MM.1S (cell line): Measurements from ENCODE around the gene PRKG1.

ENCODE experiments used
- DNase-seq: peaks from one replicate; pipeline ENCODE4 v3.0.0-alpha.2; 2015
- H2AFZ ChIP-seq: fragments of 300-600 bp; sonication (generic); 2 replicates; pipeline ENCODE4 v1.6.0; 2016; ENCODE audit warnings: antibody characterized with exemption, low read length
- H3F3A ChIP-seq: fragments of 300-600 bp; sonication (generic); 2 replicates; pipeline ENCODE4 v1.6.1; 2016; ENCODE audit warnings: mild to moderate bottlenecking, antibody characterized with exemption, low read length, moderate library complexity, mixed read lengths; ENCODE audit not compliant: insufficient read depth
- H3K27ac ChIP-seq: fragments of 300-600 bp; sonication (generic); 2 replicates; pipeline ENCODE4 v1.5.1; 2016; ENCODE audit warnings: mild to moderate bottlenecking, low read length
- H3K27me3 ChIP-seq: fragments of 300-600 bp; sonication (generic); replicated peaks from 2 replicates; pipeline ENCODE4 v1.6.0; 2016; ENCODE audit warnings: low read length; ENCODE audit not compliant: insufficient read depth
- H3K36me3 ChIP-seq: fragments of 300-600 bp; sonication (generic); replicated peaks from 2 replicates; pipeline ENCODE4 v1.6.1; 2016; ENCODE audit warnings: mild to moderate bottlenecking, low read length, mixed read lengths; ENCODE audit not compliant: insufficient read depth
- H3K4me1 ChIP-seq: fragments of 300-600 bp; sonication (generic); 2 replicates; pipeline ENCODE4 v1.6.1; 2016; ENCODE audit warnings: low read length, mixed read lengths
- H3K4me2 ChIP-seq: fragments of 300-600 bp; sonication (generic); 2 replicates; pipeline ENCODE4 v1.6.0; 2016; ENCODE audit warnings: low read depth, low read length
- H3K4me3 ChIP-seq: fragments of 300-600 bp; sonication (generic); 2 replicates; pipeline ENCODE4 v1.5.1; 2016; ENCODE audit warnings: low read length, mixed read lengths
- H3K79me2 ChIP-seq: fragments of 300-600 bp; sonication (generic); 2 replicates; pipeline ENCODE4 v1.6.1; 2016; ENCODE audit warnings: mixed run types, low read length, mixed read lengths
- H3K9ac ChIP-seq: fragments of 300-600 bp; sonication (generic); 2 replicates; pipeline ENCODE4 v1.6.1; 2016; ENCODE audit warnings: low read length, mixed read lengths
- H3K9me2 ChIP-seq: fragments of 300-600 bp; sonication (generic); replicated peaks from 2 replicates; pipeline ENCODE4 v1.6.1; 2016; ENCODE audit warnings: mild to moderate bottlenecking, low read length, mixed read lengths; ENCODE audit not compliant: insufficient read depth
- H3K9me3 ChIP-seq: fragments of 300-600 bp; sonication (generic); replicated peaks from 2 replicates; pipeline ENCODE4 v1.6.1; 2016; ENCODE audit warnings: mild to moderate bottlenecking, low read length, mixed read lengths; ENCODE audit not compliant: insufficient read depth
- H4K20me1 ChIP-seq: fragments of 300-600 bp; sonication (generic); 2 replicates; pipeline ENCODE4 v1.6.1; 2016; ENCODE audit warnings: mild to moderate bottlenecking, low read length, moderate library complexity, mixed read lengths; ENCODE audit not compliant: insufficient read depth
- CTCF ChIP-seq: fragments of 300-600 bp; sonication (generic); IDR thresholded peaks from 2 replicates; pipeline ENCODE4 v1.5.1; 2016; ENCODE audit warnings: antibody characterized with exemption, low read length, mixed read lengths
- EZH2 ChIP-seq: fragments of 300-600 bp; sonication (generic); optimal IDR thresholded peaks from 2 replicates; pipeline ENCODE3; 2017; ENCODE audit warnings: low read depth, mild to moderate bottlenecking, antibody characterized with exemption, low read length, mixed read lengths
- EZH2phosphoT487 ChIP-seq: fragments of 300-600 bp; sonication (generic); IDR thresholded peaks from 2 replicates; pipeline ENCODE4 v1.6.1; 2018; ENCODE audit warnings: antibody characterized with exemption, low read length

PRKG1 gene

GRCh38 chr10:51196508-51197175, 122.4 kb downstream of the PRKG1 start:
- no peak overlapping the region for H3K4me2 ChIP-seq
- H3K79me2 ChIP-seq, result no peaks in the 10 kb centered on the region
- no peaks in the 10 kb centered on the region for H4K20me1 ChIP-seq
- 0 out of 2 replicates have a peak, but pooled peaks cover 3% of the 10 kb centered on the region for H3K27me3 ChIP-seq
- no peak for DNase-seq
- H3K36me3 ChIP-seq, result no peaks in the 10 kb centered on the region
- H3K9me3 ChIP-seq, result no peaks in the 10 kb centered on the region
- H3F3A ChIP-seq, result no peaks in the 10 kb centered on the region
- H3K27ac ChIP-seq, result no peak overlapping the region
- H2AFZ ChIP-seq, result no peak overlapping the region
- no peaks in the 10 kb centered on the region for H3K4me1 ChIP-seq
- no peak overlapping the region for H3K4me3 ChIP-seq
- no peak overlapping the region for H3K9ac ChIP-seq
- no peak for TF ChIP-seq CTCF
- no peak for TF ChIP-seq EZH2phosphoT487
- TF ChIP-seq EZH2, result no peak
- H3K9me2 ChIP-seq, result no peaks in the 10 kb centered on the region

GRCh38 chr10:51198170-51198569, 123.9 kb downstream of the PRKG1 start:
- Histone ChIP-seq H3K9ac (no peak overlapping the region), H2AFZ (no peak overlapping the region), H3K4me3 (no peak overlapping the region), H3F3A (no peaks in the 10 kb centered on the region), H3K4me2 (no peak overlapping the region), H3K9me3 (no peaks in the 10 kb centered on the region), H3K9me2 (no peaks in the 10 kb centered on the region), H3K79me2 (no peaks in the 10 kb centered on the region), H3K4me1 (no peaks in the 10 kb centered on the region), H3K27me3 (0 out of 2 replicates have a peak, but pooled peaks cover 3% of the 10 kb centered on the region), H3K36me3 (no peaks in the 10 kb centered on the region), H4K20me1 (no peaks in the 10 kb centered on the region), H3K27ac (no peak overlapping the region)
- no peak for TF ChIP-seq EZH2phosphoT487
- TF ChIP-seq EZH2, result no peak
- TF ChIP-seq CTCF, result no peak
- no peak for DNase-seq

GRCh38 chr10:51201947-51202346, 127.7 kb downstream of the PRKG1 start:
- H3K4me2 ChIP-seq, result no peak overlapping the region
- no peaks in the 10 kb centered on the region for H3K36me3 ChIP-seq
- H3K4me1 ChIP-seq, result no peaks in the 10 kb centered on the region
- H3K27ac ChIP-seq, result no peak overlapping the region
- H3K4me3 ChIP-seq, result no peak overlapping the region
- TF ChIP-seq CTCF (no peak), EZH2phosphoT487 (no peak), EZH2 (no peak)
- no peak overlapping the region for H2AFZ ChIP-seq
- DNase-seq, result no peak
- H3K9ac ChIP-seq, result no peak overlapping the region
- H4K20me1 ChIP-seq, result no peaks in the 10 kb centered on the region
- H3K9me3 ChIP-seq, result no peaks in the 10 kb centered on the region
- H3K9me2 ChIP-seq, result no peaks in the 10 kb centered on the region
- 0 out of 2 replicates have a peak, but pooled peaks cover 3% of the 10 kb centered on the region for H3K27me3 ChIP-seq
- H3F3A ChIP-seq, result no peaks in the 10 kb centered on the region
- no peaks in the 10 kb centered on the region for H3K79me2 ChIP-seq
